ENCODE results near the gene KMT2C.

DNA sequence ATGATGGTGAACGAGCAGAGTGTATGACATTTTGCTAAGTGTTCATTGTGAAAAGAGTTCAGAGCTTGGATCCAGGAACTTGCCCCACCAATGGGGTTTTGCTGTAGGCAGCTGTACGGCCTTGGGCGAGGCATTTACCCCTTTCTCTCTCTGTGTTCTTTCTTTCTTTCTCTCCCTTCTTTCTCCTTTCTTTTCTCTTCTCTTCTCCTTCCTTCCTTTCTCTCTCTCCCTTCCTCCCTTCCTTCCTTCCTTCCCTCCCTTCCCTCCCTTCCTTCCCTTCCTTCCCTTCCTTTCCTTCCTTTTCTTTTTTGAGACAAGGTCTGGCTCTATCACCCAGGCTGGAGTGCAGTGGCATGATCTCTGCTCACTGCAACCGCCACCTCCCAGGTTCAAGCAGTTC, 45.3 kb upstream of the KMT2C start:
- TF ChIP-seq ZNF544 (tag by site-specific recombination; IDR thresholded peaks at IDR 0.05) (no peak), MZF1 (tag by site-specific recombination; IDR thresholded peaks at IDR 0.05; ENCODE audit: borderline replicate concordance) (no peak), ZNF768 (tag by site-specific recombination; IDR thresholded peaks at IDR 0.05) (no peak)
- TF ChIP-seq, protein P1, sequence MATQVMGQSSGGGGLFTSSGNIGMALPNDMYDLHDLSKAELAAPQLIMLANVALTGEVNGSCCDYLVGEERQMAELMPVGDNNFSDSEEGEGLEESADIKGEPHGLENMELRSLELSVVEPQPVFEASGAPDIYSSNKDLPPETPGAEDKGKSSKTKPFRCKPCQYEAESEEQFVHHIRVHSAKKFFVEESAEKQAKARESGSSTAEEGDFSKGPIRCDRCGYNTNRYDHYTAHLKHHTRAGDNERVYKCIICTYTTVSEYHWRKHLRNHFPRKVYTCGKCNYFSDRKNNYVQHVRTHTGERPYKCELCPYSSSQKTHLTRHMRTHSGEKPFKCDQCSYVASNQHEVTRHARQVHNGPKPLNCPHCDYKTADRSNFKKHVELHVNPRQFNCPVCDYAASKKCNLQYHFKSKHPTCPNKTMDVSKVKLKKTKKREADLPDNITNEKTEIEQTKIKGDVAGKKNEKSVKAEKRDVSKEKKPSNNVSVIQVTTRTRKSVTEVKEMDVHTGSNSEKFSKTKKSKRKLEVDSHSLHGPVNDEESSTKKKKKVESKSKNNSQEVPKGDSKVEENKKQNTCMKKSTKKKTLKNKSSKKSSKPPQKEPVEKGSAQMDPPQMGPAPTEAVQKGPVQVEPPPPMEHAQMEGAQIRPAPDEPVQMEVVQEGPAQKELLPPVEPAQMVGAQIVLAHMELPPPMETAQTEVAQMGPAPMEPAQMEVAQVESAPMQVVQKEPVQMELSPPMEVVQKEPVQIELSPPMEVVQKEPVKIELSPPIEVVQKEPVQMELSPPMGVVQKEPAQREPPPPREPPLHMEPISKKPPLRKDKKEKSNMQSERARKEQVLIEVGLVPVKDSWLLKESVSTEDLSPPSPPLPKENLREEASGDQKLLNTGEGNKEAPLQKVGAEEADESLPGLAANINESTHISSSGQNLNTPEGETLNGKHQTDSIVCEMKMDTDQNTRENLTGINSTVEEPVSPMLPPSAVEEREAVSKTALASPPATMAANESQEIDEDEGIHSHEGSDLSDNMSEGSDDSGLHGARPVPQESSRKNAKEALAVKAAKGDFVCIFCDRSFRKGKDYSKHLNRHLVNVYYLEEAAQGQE (tag by site-specific recombination; IDR thresholded peaks at IDR 0.05): no peak
- TF ChIP-seq, protein P2, sequence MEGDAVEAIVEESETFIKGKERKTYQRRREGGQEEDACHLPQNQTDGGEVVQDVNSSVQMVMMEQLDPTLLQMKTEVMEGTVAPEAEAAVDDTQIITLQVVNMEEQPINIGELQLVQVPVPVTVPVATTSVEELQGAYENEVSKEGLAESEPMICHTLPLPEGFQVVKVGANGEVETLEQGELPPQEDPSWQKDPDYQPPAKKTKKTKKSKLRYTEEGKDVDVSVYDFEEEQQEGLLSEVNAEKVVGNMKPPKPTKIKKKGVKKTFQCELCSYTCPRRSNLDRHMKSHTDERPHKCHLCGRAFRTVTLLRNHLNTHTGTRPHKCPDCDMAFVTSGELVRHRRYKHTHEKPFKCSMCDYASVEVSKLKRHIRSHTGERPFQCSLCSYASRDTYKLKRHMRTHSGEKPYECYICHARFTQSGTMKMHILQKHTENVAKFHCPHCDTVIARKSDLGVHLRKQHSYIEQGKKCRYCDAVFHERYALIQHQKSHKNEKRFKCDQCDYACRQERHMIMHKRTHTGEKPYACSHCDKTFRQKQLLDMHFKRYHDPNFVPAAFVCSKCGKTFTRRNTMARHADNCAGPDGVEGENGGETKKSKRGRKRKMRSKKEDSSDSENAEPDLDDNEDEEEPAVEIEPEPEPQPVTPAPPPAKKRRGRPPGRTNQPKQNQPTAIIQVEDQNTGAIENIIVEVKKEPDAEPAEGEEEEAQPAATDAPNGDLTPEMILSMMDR (tag by site-specific recombination; IDR thresholded peaks at IDR 0.05): no peak
- TF ChIP-seq, protein P3, sequence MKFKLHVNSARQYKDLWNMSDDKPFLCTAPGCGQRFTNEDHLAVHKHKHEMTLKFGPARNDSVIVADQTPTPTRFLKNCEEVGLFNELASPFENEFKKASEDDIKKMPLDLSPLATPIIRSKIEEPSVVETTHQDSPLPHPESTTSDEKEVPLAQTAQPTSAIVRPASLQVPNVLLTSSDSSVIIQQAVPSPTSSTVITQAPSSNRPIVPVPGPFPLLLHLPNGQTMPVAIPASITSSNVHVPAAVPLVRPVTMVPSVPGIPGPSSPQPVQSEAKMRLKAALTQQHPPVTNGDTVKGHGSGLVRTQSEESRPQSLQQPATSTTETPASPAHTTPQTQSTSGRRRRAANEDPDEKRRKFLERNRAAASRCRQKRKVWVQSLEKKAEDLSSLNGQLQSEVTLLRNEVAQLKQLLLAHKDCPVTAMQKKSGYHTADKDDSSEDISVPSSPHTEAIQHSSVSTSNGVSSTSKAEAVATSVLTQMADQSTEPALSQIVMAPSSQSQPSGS (tag by site-specific recombination; IDR thresholded peaks at IDR 0.05; ENCODE audit: low read depth): no peak
- TF ChIP-seq, protein P4, sequence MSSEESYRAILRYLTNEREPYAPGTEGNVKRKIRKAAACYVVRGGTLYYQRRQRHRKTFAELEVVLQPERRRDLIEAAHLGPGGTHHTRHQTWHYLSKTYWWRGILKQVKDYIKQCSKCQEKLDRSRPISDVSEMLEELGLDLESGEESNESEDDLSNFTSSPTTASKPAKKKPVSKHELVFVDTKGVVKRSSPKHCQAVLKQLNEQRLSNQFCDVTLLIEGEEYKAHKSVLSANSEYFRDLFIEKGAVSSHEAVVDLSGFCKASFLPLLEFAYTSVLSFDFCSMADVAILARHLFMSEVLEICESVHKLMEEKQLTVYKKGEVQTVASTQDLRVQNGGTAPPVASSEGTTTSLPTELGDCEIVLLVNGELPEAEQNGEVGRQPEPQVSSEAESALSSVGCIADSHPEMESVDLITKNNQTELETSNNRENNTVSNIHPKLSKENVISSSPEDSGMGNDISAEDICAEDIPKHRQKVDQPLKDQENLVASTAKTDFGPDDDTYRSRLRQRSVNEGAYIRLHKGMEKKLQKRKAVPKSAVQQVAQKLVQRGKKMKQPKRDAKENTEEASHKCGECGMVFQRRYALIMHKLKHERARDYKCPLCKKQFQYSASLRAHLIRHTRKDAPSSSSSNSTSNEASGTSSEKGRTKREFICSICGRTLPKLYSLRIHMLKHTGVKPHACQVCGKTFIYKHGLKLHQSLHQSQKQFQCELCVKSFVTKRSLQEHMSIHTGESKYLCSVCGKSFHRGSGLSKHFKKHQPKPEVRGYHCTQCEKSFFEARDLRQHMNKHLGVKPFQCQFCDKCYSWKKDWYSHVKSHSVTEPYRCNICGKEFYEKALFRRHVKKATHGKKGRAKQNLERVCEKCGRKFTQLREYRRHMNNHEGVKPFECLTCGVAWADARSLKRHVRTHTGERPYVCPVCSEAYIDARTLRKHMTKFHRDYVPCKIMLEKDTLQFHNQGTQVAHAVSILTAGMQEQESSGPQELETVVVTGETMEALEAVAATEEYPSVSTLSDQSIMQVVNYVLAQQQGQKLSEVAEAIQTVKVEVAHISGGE (tag by site-specific recombination; conservative IDR thresholded peaks at IDR 0.05; ENCODE audit: low read depth): no peak
- TF ChIP-seq, protein P5, sequence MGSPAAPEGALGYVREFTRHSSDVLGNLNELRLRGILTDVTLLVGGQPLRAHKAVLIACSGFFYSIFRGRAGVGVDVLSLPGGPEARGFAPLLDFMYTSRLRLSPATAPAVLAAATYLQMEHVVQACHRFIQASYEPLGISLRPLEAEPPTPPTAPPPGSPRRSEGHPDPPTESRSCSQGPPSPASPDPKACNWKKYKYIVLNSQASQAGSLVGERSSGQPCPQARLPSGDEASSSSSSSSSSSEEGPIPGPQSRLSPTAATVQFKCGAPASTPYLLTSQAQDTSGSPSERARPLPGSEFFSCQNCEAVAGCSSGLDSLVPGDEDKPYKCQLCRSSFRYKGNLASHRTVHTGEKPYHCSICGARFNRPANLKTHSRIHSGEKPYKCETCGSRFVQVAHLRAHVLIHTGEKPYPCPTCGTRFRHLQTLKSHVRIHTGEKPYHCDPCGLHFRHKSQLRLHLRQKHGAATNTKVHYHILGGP (tag by site-specific recombination; IDR thresholded peaks at IDR 0.05): no peak
